H9 (cell line): ENCODE results near the gene CHL1. TPM values are rescaled to one million over a fixed set of nuclear protein-coding genes. Genes with fewer than 3 reads are reported as not detected.

Experiments
- DNase-seq: peaks from one replicate; pipeline ENCODE4 v3.0.0-alpha.2; 2017
- H2AFZ ChIP-seq: one replicate; pipeline ENCODE4 v1.6.1; 2013; ENCODE audit warnings: mild to moderate bottlenecking, low read length, control low read depth, moderate library complexity
- H2AK5ac ChIP-seq: 2 replicates; pipeline ENCODE4 v1.6.1; 2013; ENCODE audit warnings: low read length, control low read depth, mixed read lengths; ENCODE audit not compliant: insufficient read length
- H2BK120ac ChIP-seq: one replicate; pipeline ENCODE4 v1.6.1; 2013; ENCODE audit warnings: low read depth, mild to moderate bottlenecking, low read length, control low read depth, inconsistent platforms; ENCODE audit not compliant: poor library complexity, severe bottlenecking
- H2BK12ac ChIP-seq: 2 replicates; pipeline ENCODE4 v1.6.1; 2013; ENCODE audit warnings: low read length, control low read depth, mixed read lengths, low read depth; ENCODE audit not compliant: insufficient read length
- H2BK15ac ChIP-seq: 2 replicates; pipeline ENCODE4 v1.6.1; 2013; ENCODE audit warnings: low read depth, low read length, control low read depth
- H2BK20ac ChIP-seq: one replicate; pipeline ENCODE4 v1.6.1; 2013; ENCODE audit warnings: low read depth, mild to moderate bottlenecking, low read length, control low read depth, inconsistent platforms; ENCODE audit not compliant: poor library complexity, severe bottlenecking
- H2BK5ac ChIP-seq: 2 replicates; pipeline ENCODE4 v1.6.1; 2013; ENCODE audit warnings: low read length, control low read depth, mixed read lengths; ENCODE audit not compliant: insufficient read length
- H3K14ac ChIP-seq: 2 replicates; pipeline ENCODE4 v1.6.1; 2013; ENCODE audit warnings: low read length, control low read depth; ENCODE audit not compliant: insufficient read depth
- H3K18ac ChIP-seq: 2 replicates; pipeline ENCODE4 v1.6.1; 2013; ENCODE audit warnings: low read depth, mild to moderate bottlenecking, mixed read lengths, low read length, control low read depth; ENCODE audit not compliant: insufficient read length
- H3K23ac ChIP-seq: 2 replicates; pipeline ENCODE4 v1.6.1; 2013; ENCODE audit warnings: low read length, control low read depth, mixed read lengths, low read depth; ENCODE audit not compliant: insufficient read length
- H3K23me2 ChIP-seq: 2 replicates; pipeline ENCODE4 v1.6.1; 2013; ENCODE audit warnings: low read depth, mild to moderate bottlenecking, mixed read lengths, low read length, control low read depth; ENCODE audit not compliant: insufficient read length, poor library complexity, severe bottlenecking
- H3K27ac ChIP-seq: 2 replicates; pipeline ENCODE4 v1.5.1; 2013; ENCODE audit warnings: low read length, control low read depth, mixed read lengths, low read depth; ENCODE audit not compliant: insufficient read length
- H3K27me3 ChIP-seq: 2 replicates; pipeline ENCODE4 v1.6.1; 2013; ENCODE audit warnings: low read length, control low read depth, inconsistent platforms; ENCODE audit not compliant: insufficient read depth
- H3K4ac ChIP-seq: 2 replicates; pipeline ENCODE4 v1.6.1; 2013; ENCODE audit warnings: low read depth, mild to moderate bottlenecking, control low read depth, inconsistent platforms, low read length, moderate library complexity
- H3K4me1 ChIP-seq: 2 replicates; pipeline ENCODE4 v1.6.1; 2013; ENCODE audit warnings: low read length, control low read depth, inconsistent platforms; ENCODE audit not compliant: insufficient read depth
- H3K4me2 ChIP-seq: 2 replicates; pipeline ENCODE4 v1.6.1; 2013; ENCODE audit warnings: low read length, control low read depth, mixed read lengths; ENCODE audit not compliant: insufficient read length, insufficient read depth
- H3K56ac ChIP-seq: 2 replicates; pipeline ENCODE4 v1.6.1; 2013; ENCODE audit warnings: low read depth, mild to moderate bottlenecking, mixed read lengths, low read length, control low read depth; ENCODE audit not compliant: insufficient read length
- H3K79me1 ChIP-seq: 2 replicates; pipeline ENCODE4 v1.6.1; 2013; ENCODE audit warnings: low read depth, mild to moderate bottlenecking, moderate library complexity, low read length, control low read depth, inconsistent platforms; ENCODE audit not compliant: insufficient read depth, poor library complexity, severe bottlenecking
- H3K79me2 ChIP-seq: 2 replicates; pipeline ENCODE4 v1.6.1; 2013; ENCODE audit warnings: low read length, control low read depth, inconsistent platforms; ENCODE audit not compliant: insufficient read depth
- H3K9ac ChIP-seq: 2 replicates; pipeline ENCODE4 v1.6.1; 2013; ENCODE audit warnings: low read length, control low read depth, mixed read lengths; ENCODE audit not compliant: insufficient read length; ENCODE audit errors: extremely low read depth
- H3K9me3 ChIP-seq: one replicate; pipeline ENCODE4 v1.6.1; 2013; ENCODE audit warnings: low read depth, low read length, inconsistent platforms; ENCODE audit not compliant: control insufficient read depth
- H3T11ph ChIP-seq: one replicate; pipeline ENCODE4 v1.6.1; 2013; ENCODE audit warnings: mild to moderate bottlenecking, low read length, control low read depth, inconsistent platforms
- H4K20me1 ChIP-seq: one replicate; pipeline ENCODE4 v1.6.1; 2013; ENCODE audit not compliant: control insufficient read depth, insufficient read length, insufficient read depth
- H4K5ac ChIP-seq: 2 replicates; pipeline ENCODE4 v1.6.1; 2013; ENCODE audit warnings: low read depth, mild to moderate bottlenecking, mixed read lengths, low read length, control low read depth; ENCODE audit not compliant: insufficient read length
- H4K8ac ChIP-seq: replicated peaks from 2 replicates; pipeline ENCODE4 v1.6.1; 2013; ENCODE audit warnings: low read length, control low read depth, mixed read lengths, low read depth; ENCODE audit not compliant: insufficient read length
- H4K91ac ChIP-seq: 2 replicates; pipeline ENCODE4 v1.6.1; 2013; ENCODE audit warnings: low read depth, mild to moderate bottlenecking, moderate library complexity, mixed read lengths, low read length, control low read depth; ENCODE audit not compliant: insufficient read length
- H3K27ac Mint-ChIP-seq, 3 experiments: 2 replicates in 2 of 3; 3 replicates in 1 of 3; pipeline ENCODE4 v1.8.0; 2020 to 2021; ENCODE audit warnings: mixed read lengths in 3 of 3, mild to moderate bottlenecking in 1 of 3, moderate library complexity in 1 of 3
- H3K27me3 Mint-ChIP-seq: 2 replicates; pipeline ENCODE4 v1.8.0; 2021; ENCODE audit warnings: low read depth, mild to moderate bottlenecking, moderate library complexity, mixed read lengths
- H3K36me3 Mint-ChIP-seq, 3 experiments: 2 replicates in 2 of 3; 3 replicates in 1 of 3; pipeline ENCODE4 v1.8.0; 2020 to 2021; ENCODE audit warnings: low read depth in 3 of 3, mixed read lengths in 3 of 3; ENCODE audit not compliant: insufficient read depth in 1 of 3
- H3K4me1 Mint-ChIP-seq, 2 experiments: 2 replicates each; pipeline ENCODE4 v1.8.0; 2020; ENCODE audit warnings: mixed read lengths in 2 of 2
- H3K4me3 Mint-ChIP-seq, 2 experiments: 2 replicates in 1 of 2; 3 replicates in 1 of 2; pipeline ENCODE4 v1.8.0; 2020 to 2021; ENCODE audit warnings: mild to moderate bottlenecking in 2 of 2, mixed read lengths in 2 of 2, moderate library complexity in 1 of 2
- H3K9me3 Mint-ChIP-seq, 2 experiments: 2 replicates in 1 of 2; 3 replicates in 1 of 2; pipeline ENCODE4 v1.8.0; 2020; ENCODE audit warnings: mild to moderate bottlenecking in 2 of 2, mixed read lengths in 2 of 2, moderate library complexity in 1 of 2
- CTCF ChIP-seq: fragments of 200-600 bp; sonication (generic); conservative IDR thresholded peaks from 3 replicates; pipeline ENCODE4 v1.8.0; 2021; ENCODE audit warnings: antibody characterized with exemption, mild to moderate bottlenecking
- WGBS: extraction: QIAGEN DNeasy Blood & Tissue Kit; methylation state at CpG from one replicate; pipeline ENCODE4 v1.1.7; 2013; ENCODE audit warnings: missing lambda C conversion rate, low lambda C conversion rate, mixed read lengths; ENCODE audit not compliant: insufficient read length; ENCODE audit errors: extremely low coverage; 5-methylcytosine and 5-hydroxymethylcytosine counted together
- total RNA-seq: library from RNA; stranded (reverse); gene quantifications from 2 replicates; pipeline ENCODE4 v1.2.1, GENCODE V29; 2021

The CHL1 gene
- total RNA-seq, 1 experiment from 2014 or later, result not detected

GRCh38 chr3:374459-374858 lies 177.9 kb downstream of the CHL1 start:
- H3K56ac ChIP-seq, result no peak overlapping the region
- H3K4me3 Mint-ChIP-seq, result no peak overlapping the region

More at GRCh38 chr3:374459-374858, 177.9 kb downstream of the CHL1 start:
- no peak for TF ChIP-seq CTCF
- Histone ChIP-seq H3K23ac (no peak overlapping the region), H3K4me2 (no peak overlapping the region), H4K5ac (no peak overlapping the region), H3K79me1 (no peaks in the 10 kb centered on the region), H3K9me3 (no peaks in the 10 kb centered on the region), H3K9ac (no peak overlapping the region), H2BK20ac (no peak overlapping the region), H3T11ph (no peak overlapping the region), H4K91ac (no peak overlapping the region), H3K79me2 (no peaks in the 10 kb centered on the region), H3K27ac (no peak overlapping the region), H2BK5ac (no peak overlapping the region), H3K18ac (no peak overlapping the region), H3K14ac (no peak overlapping the region), H3K23me2 (no peaks in the 10 kb centered on the region), H2BK120ac (no peak overlapping the region), H2BK12ac (no peak overlapping the region), H2AFZ (no peak overlapping the region), H4K8ac (no peak overlapping the region), H2BK15ac (no peak overlapping the region), H3K4ac (no peak overlapping the region), H4K20me1 (no peaks in the 10 kb centered on the region), H3K4me1 (no peaks in the 10 kb centered on the region), H2AK5ac (no peak overlapping the region), H3K27me3 (no peaks in the 10 kb centered on the region)
- Mint-ChIP-seq H3K9me3 (peaks cover 1 to 11% of the 10 kb centered on the region in 2 experiments; a peak in 4 of 5 replicates), H3K36me3 (peaks cover 0 to 4% (median 0%) of the 10 kb centered on the region in 3 experiments; a peak in 3 of 7 replicates), H3K4me1 (no peaks in the 10 kb centered on the region), H3K27ac (no peak overlapping the region), H3K27me3 (peaks cover 4% of the 10 kb centered on the region)
- no peak for DNase-seq
- WGBS, result no CpG with 5 or more reads among the region's 1 CpG
